ENCODE results near the gene RABAC1.

Gene RABAC1

DNA sequence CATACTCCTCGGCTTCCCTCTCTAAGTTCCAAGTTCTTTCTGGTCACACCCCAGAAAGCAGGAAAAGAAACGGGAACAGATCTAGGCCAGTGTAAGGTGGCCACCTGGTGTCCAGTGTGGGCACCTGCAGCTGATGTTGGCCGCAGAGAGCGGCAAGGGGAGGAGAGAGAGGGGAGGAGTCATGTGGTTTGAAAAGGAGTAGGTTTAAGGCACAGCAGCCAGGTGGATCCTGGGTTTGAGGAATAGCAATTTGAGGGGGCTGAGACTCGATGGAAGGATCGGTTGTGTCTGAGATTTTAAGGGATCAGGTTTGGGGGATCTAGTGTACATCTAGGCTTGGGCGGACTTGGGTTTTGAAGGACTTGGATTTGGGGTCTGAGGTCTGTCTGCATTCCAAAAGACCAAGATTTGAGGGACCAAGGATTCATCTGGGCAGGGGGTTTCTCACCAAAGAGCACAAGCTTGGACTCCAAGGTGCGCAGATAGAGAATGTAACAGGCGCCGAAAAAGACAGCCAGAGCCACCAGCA lies 1.2 kb downstream of the RABAC1 start:
- TF ChIP-seq, protein P1, sequence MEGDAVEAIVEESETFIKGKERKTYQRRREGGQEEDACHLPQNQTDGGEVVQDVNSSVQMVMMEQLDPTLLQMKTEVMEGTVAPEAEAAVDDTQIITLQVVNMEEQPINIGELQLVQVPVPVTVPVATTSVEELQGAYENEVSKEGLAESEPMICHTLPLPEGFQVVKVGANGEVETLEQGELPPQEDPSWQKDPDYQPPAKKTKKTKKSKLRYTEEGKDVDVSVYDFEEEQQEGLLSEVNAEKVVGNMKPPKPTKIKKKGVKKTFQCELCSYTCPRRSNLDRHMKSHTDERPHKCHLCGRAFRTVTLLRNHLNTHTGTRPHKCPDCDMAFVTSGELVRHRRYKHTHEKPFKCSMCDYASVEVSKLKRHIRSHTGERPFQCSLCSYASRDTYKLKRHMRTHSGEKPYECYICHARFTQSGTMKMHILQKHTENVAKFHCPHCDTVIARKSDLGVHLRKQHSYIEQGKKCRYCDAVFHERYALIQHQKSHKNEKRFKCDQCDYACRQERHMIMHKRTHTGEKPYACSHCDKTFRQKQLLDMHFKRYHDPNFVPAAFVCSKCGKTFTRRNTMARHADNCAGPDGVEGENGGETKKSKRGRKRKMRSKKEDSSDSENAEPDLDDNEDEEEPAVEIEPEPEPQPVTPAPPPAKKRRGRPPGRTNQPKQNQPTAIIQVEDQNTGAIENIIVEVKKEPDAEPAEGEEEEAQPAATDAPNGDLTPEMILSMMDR (IDR thresholded peaks at IDR 0.05; ENCODE audit: unreplicated experiment in 3 of 3): peak; percentile 76 to 89 (median 86)
- Mint-ChIP-seq H3K4me1 (peaks cover 12% of the 10 kb centered on the region), H3K4me3 (peak overlapping the region; percentile 88 to 93 (median 90)), H3K27ac (peak overlapping the region; percentile 44 to 94 (median 88)), H3K36me3 (ENCODE audit: low read depth) (no peaks in the 10 kb centered on the region), H3K27me3 (ENCODE audit: low read depth) (no peaks in the 10 kb centered on the region), H3K9me3 (no peaks in the 10 kb centered on the region)

DNA sequence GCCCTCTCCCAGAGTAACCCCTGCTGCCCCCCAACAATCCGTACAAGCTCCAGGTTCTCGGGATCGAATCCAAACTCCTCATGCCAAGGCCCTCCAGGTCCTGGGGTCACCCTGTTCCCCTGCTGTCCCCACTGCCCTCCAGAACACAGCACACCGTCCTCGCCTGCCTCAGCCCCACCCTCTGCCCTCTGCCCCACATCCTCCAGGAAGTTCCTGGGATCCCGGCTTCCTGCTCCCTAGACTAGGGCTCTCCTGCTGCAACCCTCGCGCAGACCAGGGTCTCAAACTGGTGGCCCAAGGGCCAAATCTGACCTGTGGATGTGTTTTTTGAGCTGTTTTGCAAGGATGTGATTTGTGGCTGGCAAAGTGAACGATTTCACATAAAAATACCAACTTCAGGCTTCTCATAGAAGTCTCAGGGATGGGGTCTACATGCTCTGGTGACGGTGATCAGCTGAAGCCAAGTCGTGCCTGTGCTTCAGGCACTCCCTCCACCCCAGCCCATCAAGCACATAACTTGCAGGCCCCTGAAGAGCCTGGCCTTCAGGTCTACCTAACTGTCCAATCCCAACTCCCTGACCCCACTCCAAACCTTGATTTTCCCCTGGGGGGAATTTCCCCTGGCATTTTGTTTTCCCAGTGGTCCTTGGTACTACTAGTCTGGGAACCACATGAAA lies 1.8 kb downstream of the RABAC1 start:
- H3K4me3 Mint-ChIP-seq: peak overlapping the region; percentile 88 to 93 (median 90)
- H3K9me3 Mint-ChIP-seq: no peaks in the 10 kb centered on the region
- TF ChIP-seq, protein P1 (IDR thresholded peaks at IDR 0.05; ENCODE audit: unreplicated experiment in 3 of 3): no peak
- H3K36me3 Mint-ChIP-seq (ENCODE audit: low read depth): no peaks in the 10 kb centered on the region
- peaks cover 12% of the 10 kb centered on the region for H3K4me1 Mint-ChIP-seq
- peak overlapping the region; percentile 44 to 94 (median 88) for H3K27ac Mint-ChIP-seq
- H3K27me3 Mint-ChIP-seq (ENCODE audit: low read depth): no peaks in the 10 kb centered on the region

DNA sequence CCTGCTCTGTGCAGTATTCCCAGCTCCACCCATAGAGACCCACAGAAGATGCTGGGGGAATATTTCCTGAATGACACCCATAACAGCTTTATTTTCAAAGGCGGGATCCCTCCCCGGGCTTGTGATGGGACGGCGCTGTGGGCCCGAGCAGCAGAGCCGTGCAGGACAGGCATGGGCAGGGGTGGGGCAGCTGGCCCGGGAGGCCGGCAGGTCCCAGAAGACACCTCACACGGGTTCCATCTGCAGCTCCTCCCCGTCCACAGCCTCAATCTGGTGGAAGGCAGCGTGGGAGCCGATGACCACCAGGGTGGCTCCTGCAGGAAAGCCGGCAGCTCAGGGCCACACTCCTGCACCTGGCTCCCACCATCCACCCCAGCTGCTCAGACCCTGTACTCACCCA lies 2.5 kb downstream of the RABAC1 start:
- Mint-ChIP-seq H3K27me3 (ENCODE audit: low read depth) (no peaks in the 10 kb centered on the region), H3K4me3 (no peak overlapping the region), H3K27ac (no peak overlapping the region), H3K36me3 (ENCODE audit: low read depth) (no peaks in the 10 kb centered on the region), H3K4me1 (peaks cover 12% of the 10 kb centered on the region), H3K9me3 (no peaks in the 10 kb centered on the region)
- TF ChIP-seq, protein P1 (IDR thresholded peaks at IDR 0.05; ENCODE audit: unreplicated experiment in 3 of 3): no peak

DNA sequence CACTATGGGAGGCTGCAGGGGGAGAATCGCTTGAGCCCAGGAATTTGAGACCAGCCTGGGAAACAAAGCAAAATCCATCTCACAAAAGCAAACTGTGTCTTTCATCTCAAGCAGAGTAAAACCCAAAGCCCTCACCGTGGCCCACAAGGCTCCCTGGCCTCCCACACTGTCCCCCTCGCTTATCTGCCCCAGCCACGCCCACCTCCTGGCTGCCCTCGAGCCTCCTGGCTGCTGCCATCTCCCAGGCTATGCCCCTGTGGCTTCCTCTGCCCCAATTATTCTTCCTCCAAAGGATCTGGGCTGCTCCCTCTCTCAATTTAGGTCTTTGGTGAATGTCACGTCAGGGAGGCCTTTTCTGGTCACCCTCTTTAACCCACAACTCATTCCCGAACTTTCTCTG lies 3.6 kb downstream of the RABAC1 start:
- Mint-ChIP-seq H3K36me3 (ENCODE audit: low read depth) (no peaks in the 10 kb centered on the region), H3K9me3 (no peaks in the 10 kb centered on the region), H3K27ac (no peak overlapping the region), H3K4me1 (peaks cover 12% of the 10 kb centered on the region), H3K27me3 (ENCODE audit: low read depth) (no peaks in the 10 kb centered on the region), H3K4me3 (no peak overlapping the region)
- TF ChIP-seq, protein P1 (IDR thresholded peaks at IDR 0.05; ENCODE audit: unreplicated experiment in 3 of 3): no peak

DNA sequence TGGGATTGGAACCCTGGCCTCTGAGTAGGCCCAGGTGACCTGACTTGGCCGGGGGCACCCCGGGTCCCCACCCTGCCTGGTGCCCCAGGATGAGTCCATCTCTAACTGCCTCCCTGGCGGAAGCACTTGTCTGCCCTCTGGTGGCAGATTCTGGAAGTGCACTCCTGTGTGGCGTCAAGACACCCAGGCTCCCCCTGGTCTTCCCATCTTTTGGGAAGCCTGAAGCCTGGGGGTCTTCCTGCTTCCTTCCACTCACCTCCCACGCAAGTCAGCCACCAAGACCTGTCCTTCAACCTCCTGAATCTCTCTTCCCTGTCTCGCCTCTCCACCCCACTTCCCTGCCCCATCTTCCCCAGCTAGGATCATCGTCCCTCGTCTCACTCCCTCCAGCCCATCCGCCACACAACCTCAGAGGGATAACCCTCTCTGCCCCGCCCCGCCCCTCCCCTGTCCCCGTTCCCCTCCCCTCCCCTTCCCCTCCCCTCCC lies 7.4 kb downstream of the RABAC1 start:
- H3K27me3 Mint-ChIP-seq (ENCODE audit: low read depth): no peaks in the 10 kb centered on the region
- TF ChIP-seq, protein P1 (IDR thresholded peaks at IDR 0.05; ENCODE audit: unreplicated experiment in 3 of 3): peak; percentile 97 to 98 (median 98)
- no peaks in the 10 kb centered on the region for H3K4me1 Mint-ChIP-seq
- H3K36me3 Mint-ChIP-seq (ENCODE audit: low read depth): no peaks in the 10 kb centered on the region
- no peak overlapping the region for H3K4me3 Mint-ChIP-seq
- no peaks in the 10 kb centered on the region for H3K9me3 Mint-ChIP-seq
- H3K27ac Mint-ChIP-seq: no peak overlapping the region

DNA sequence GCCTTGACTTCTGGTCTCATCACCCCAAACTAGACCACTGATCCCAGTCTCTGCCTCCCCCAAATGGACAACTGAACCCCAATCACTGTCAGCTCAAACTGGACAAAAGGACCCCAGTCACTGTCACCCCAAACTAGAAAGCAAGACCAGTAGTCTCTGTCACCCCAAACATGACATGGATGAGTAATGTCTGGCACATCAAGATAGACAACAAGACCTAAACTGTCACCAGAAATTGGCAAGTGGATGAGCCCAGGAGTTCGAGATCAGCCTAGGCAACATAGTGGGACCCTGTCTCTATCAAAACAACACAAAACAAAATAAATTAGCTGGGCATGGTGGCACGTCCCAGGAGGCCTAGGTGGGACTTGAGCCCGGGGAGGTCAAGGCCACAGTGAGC lies 12.0 kb downstream of the RABAC1 start:
- Mint-ChIP-seq H3K27me3 (ENCODE audit: low read depth) (peaks cover 12% of the 10 kb centered on the region), H3K4me1 (no peaks in the 10 kb centered on the region), H3K4me3 (no peak overlapping the region), H3K9me3 (peaks cover 3% of the 10 kb centered on the region), H3K27ac (no peak overlapping the region), H3K36me3 (ENCODE audit: low read depth) (no peaks in the 10 kb centered on the region)
- TF ChIP-seq, protein P1 (IDR thresholded peaks at IDR 0.05; ENCODE audit: unreplicated experiment in 3 of 3): no peak
